Measurements from ENCODE around the gene MRPL16.

The MRPL16 gene

GRCh38 chr11:59778122-59778521 lies 32.5 kb downstream of the MRPL16 start:
- no CpG with 5 or more reads among the region's 2 CpGs for WGBS (ENCODE audit: extremely low coverage, insufficient coverage, insufficient read length)

GRCh38 chr11:59777104-59777503 lies 33.5 kb downstream of the MRPL16 start:
- no peak overlapping the region for H3K23ac ChIP-seq (ENCODE audit: low read length)
- no peak overlapping the region for H2AK5ac ChIP-seq (ENCODE audit: low read length)
- no peak overlapping the region for H3K18ac ChIP-seq (ENCODE audit: low read length)
- H3K4ac ChIP-seq (ENCODE audit: low read depth, low read length) = no peak overlapping the region
- no peaks in the 10 kb centered on the region for H3K27me3 ChIP-seq (ENCODE audit: insufficient read depth, low read length)
- H3K14ac ChIP-seq (ENCODE audit: low read length) = no peak overlapping the region
- H3K4me1 ChIP-seq (ENCODE audit: control insufficient read depth in 1 of 2, insufficient read depth in 2 of 2, low read length in 2 of 2) = peaks cover under 1 to 1% of the 10 kb centered on the region in 2 experiments
- DNase-seq = peak; percentile 24 to 83
- peaks cover 7 to 40% of the 10 kb centered on the region in 2 experiments for H3K36me3 ChIP-seq (ENCODE audit: control insufficient read depth in 1 of 2, insufficient read depth in 2 of 2, low read length in 2 of 2)
- H4K8ac ChIP-seq (ENCODE audit: low read depth, low read length) = no peak overlapping the region
- H4K12ac ChIP-seq (ENCODE audit: low read depth, low read length) = no peak overlapping the region
- H3K9ac ChIP-seq (ENCODE audit: low read length) = no peak overlapping the region
- H3K4me3 ChIP-seq (ENCODE audit: low read depth, low read length) = no peak overlapping the region
- no peak overlapping the region for H2BK12ac ChIP-seq (ENCODE audit: low read length)
- no peak overlapping the region for H2AFZ ChIP-seq (ENCODE audit: insufficient read depth, low read length, poor library complexity)
- H3K27ac ChIP-seq (ENCODE audit: low read depth, low read length) = peak overlapping the region; percentile 42
- no peaks in the 10 kb centered on the region for H3K9me3 ChIP-seq (ENCODE audit: insufficient read depth, low read depth, low read length)
- no peaks in the 10 kb centered on the region for H3K79me2 ChIP-seq (ENCODE audit: control insufficient read depth, insufficient read depth, low read length, poor library complexity)
- no peak overlapping the region for H3K4me2 ChIP-seq (ENCODE audit: low read length)
- WGBS (ENCODE audit: extremely low coverage, insufficient coverage, insufficient read length) = no CpG with 5 or more reads among the region's 5 CpGs
- no peak overlapping the region for H2BK5ac ChIP-seq (ENCODE audit: low read depth, low read length, poor library complexity)
- H4K91ac ChIP-seq (ENCODE audit: low read depth, low read length) = no peak overlapping the region
- H2BK120ac ChIP-seq (ENCODE audit: insufficient read depth, low read length, poor library complexity) = no peak overlapping the region
- H3K79me1 ChIP-seq (ENCODE audit: low read length) = peaks cover 2% of the 10 kb centered on the region

More at GRCh38 chr11:59778122-59778521, 32.5 kb downstream of the MRPL16 start:
- Histone ChIP-seq H2BK5ac (ENCODE audit: low read depth, low read length, poor library complexity) (no peak overlapping the region), H3K79me2 (ENCODE audit: control insufficient read depth, insufficient read depth, low read length, poor library complexity) (no peaks in the 10 kb centered on the region), H4K91ac (ENCODE audit: low read depth, low read length) (no peak overlapping the region), H4K12ac (ENCODE audit: low read depth, low read length) (no peak overlapping the region), H2AK5ac (ENCODE audit: low read length) (no peak overlapping the region), H3K27ac (ENCODE audit: low read depth, low read length) (no peak overlapping the region), H3K4me1 (ENCODE audit: control insufficient read depth in 1 of 2, insufficient read depth in 2 of 2, low read length in 2 of 2) (no peaks in the 10 kb centered on the region), H3K4me2 (ENCODE audit: low read length) (no peak overlapping the region), H4K8ac (ENCODE audit: low read depth, low read length) (no peak overlapping the region), H3K9ac (ENCODE audit: low read length) (no peak overlapping the region), H3K14ac (ENCODE audit: low read length) (peak overlapping the region; percentile 15), H3K27me3 (ENCODE audit: insufficient read depth, low read length) (no peaks in the 10 kb centered on the region), H2BK12ac (ENCODE audit: low read length) (no peak overlapping the region), H3K23ac (ENCODE audit: low read length) (no peak overlapping the region), H3K4ac (ENCODE audit: low read depth, low read length) (no peak overlapping the region), H3K9me3 (ENCODE audit: insufficient read depth, low read depth, low read length) (no peaks in the 10 kb centered on the region), H3K18ac (ENCODE audit: low read length) (no peak overlapping the region), H3K36me3 (ENCODE audit: control insufficient read depth in 1 of 2, insufficient read depth in 2 of 2, low read length in 2 of 2) (peaks cover 7 to 40% of the 10 kb centered on the region in 2 experiments), H3K79me1 (ENCODE audit: low read length) (no peaks in the 10 kb centered on the region), H3K4me3 (ENCODE audit: low read depth, low read length) (no peak overlapping the region), H2BK120ac (ENCODE audit: insufficient read depth, low read length, poor library complexity) (no peak overlapping the region), H2AFZ (ENCODE audit: insufficient read depth, low read length, poor library complexity) (no peak overlapping the region)
- DNase-seq = no peak

GRCh38 chr11:59776210-59777066 lies 34.1 kb downstream of the MRPL16 start:
- Histone ChIP-seq H4K91ac (ENCODE audit: low read depth, low read length) (no peak overlapping the region), H2AK5ac (ENCODE audit: low read length) (no peak overlapping the region), H2BK120ac (ENCODE audit: insufficient read depth, low read length, poor library complexity) (no peak overlapping the region), H2AFZ (ENCODE audit: insufficient read depth, low read length, poor library complexity) (no peak overlapping the region), H4K12ac (ENCODE audit: low read depth, low read length) (no peak overlapping the region), H3K23ac (ENCODE audit: low read length) (no peak overlapping the region), H2BK12ac (ENCODE audit: low read length) (no peak overlapping the region), H3K27me3 (ENCODE audit: insufficient read depth, low read length) (no peaks in the 10 kb centered on the region), H3K14ac (ENCODE audit: low read length) (no peak overlapping the region), H3K36me3 (ENCODE audit: control insufficient read depth in 1 of 2, insufficient read depth in 2 of 2, low read length in 2 of 2) (peaks cover 7 to 40% of the 10 kb centered on the region in 2 experiments), H3K18ac (ENCODE audit: low read length) (no peak overlapping the region), H3K4me2 (ENCODE audit: low read length) (no peak overlapping the region), H3K4me1 (ENCODE audit: control insufficient read depth in 1 of 2, insufficient read depth in 2 of 2, low read length in 2 of 2) (peaks cover 6% of the 10 kb centered on the region in 2 experiments), H3K4ac (ENCODE audit: low read depth, low read length) (no peak overlapping the region), H3K79me2 (ENCODE audit: control insufficient read depth, insufficient read depth, low read length, poor library complexity) (no peaks in the 10 kb centered on the region), H4K8ac (ENCODE audit: low read depth, low read length) (no peak overlapping the region), H3K4me3 (ENCODE audit: low read depth, low read length) (no peak overlapping the region), H3K27ac (ENCODE audit: low read depth, low read length) (peak overlapping the region; percentile 42), H3K9me3 (ENCODE audit: insufficient read depth, low read depth, low read length) (no peaks in the 10 kb centered on the region), H2BK5ac (ENCODE audit: low read depth, low read length, poor library complexity) (no peak overlapping the region), H3K9ac (ENCODE audit: low read length) (no peak overlapping the region), H3K79me1 (ENCODE audit: low read length) (peaks cover 2% of the 10 kb centered on the region)
- DNase-seq = peak; percentile 23 to 81
- no CpG with 5 or more reads among the region's 5 CpGs for WGBS (ENCODE audit: extremely low coverage, insufficient coverage, insufficient read length)

GRCh38 chr11:59773083-59773440 lies 37.5 kb downstream of the MRPL16 start:
- peaks cover 2% of the 10 kb centered on the region for H3K79me1 ChIP-seq (ENCODE audit: low read length)
- H3K9ac ChIP-seq (ENCODE audit: low read length) = no peak overlapping the region
- H4K8ac ChIP-seq (ENCODE audit: low read depth, low read length) = no peak overlapping the region
- no peak overlapping the region for H3K27ac ChIP-seq (ENCODE audit: low read depth, low read length)
- no peak overlapping the region for H2BK120ac ChIP-seq (ENCODE audit: insufficient read depth, low read length, poor library complexity)
- peaks cover 2% of the 10 kb centered on the region for H3K79me2 ChIP-seq (ENCODE audit: control insufficient read depth, insufficient read depth, low read length, poor library complexity)
- H3K14ac ChIP-seq (ENCODE audit: low read length) = no peak overlapping the region
- no peak overlapping the region for H4K12ac ChIP-seq (ENCODE audit: low read depth, low read length)
- no peak overlapping the region for H2AFZ ChIP-seq (ENCODE audit: insufficient read depth, low read length, poor library complexity)
- H3K18ac ChIP-seq (ENCODE audit: low read length) = no peak overlapping the region
- H3K4ac ChIP-seq (ENCODE audit: low read depth, low read length) = no peak overlapping the region
- no peak overlapping the region for H4K91ac ChIP-seq (ENCODE audit: low read depth, low read length)
- no peak for DNase-seq
- H3K4me3 ChIP-seq (ENCODE audit: low read depth, low read length) = no peak overlapping the region
- WGBS (ENCODE audit: extremely low coverage, insufficient coverage, insufficient read length) = no CpG with 5 or more reads among the region's 5 CpGs
- H3K4me1 ChIP-seq (ENCODE audit: control insufficient read depth in 1 of 2, insufficient read depth in 2 of 2, low read length in 2 of 2) = peaks cover 6 to 10% of the 10 kb centered on the region in 2 experiments
- no peaks in the 10 kb centered on the region for H3K27me3 ChIP-seq (ENCODE audit: insufficient read depth, low read length)
- H3K9me3 ChIP-seq (ENCODE audit: insufficient read depth, low read depth, low read length) = no peaks in the 10 kb centered on the region
- H3K36me3 ChIP-seq (ENCODE audit: control insufficient read depth in 1 of 2, insufficient read depth in 2 of 2, low read length in 2 of 2) = peaks cover 3 to 30% of the 10 kb centered on the region in 2 experiments
- no peak overlapping the region for H2BK12ac ChIP-seq (ENCODE audit: low read length)
- H3K23ac ChIP-seq (ENCODE audit: low read length) = no peak overlapping the region
- no peak overlapping the region for H3K4me2 ChIP-seq (ENCODE audit: low read length)
- no peak overlapping the region for H2BK5ac ChIP-seq (ENCODE audit: low read depth, low read length, poor library complexity)
- H2AK5ac ChIP-seq (ENCODE audit: low read length) = no peak overlapping the region
